Neuronal stem cell (in vitro differentiated cells): ENCODE results near the gene TADA2B.

Experiments
- DNase-seq: peaks from one replicate; pipeline ENCODE4 v3.0.0-alpha.2; 2013; ENCODE audit warnings: low spot score
- H2AFZ ChIP-seq: one replicate; pipeline ENCODE4 v1.6.1; 2013; ENCODE audit warnings: mild to moderate bottlenecking, low read length, inconsistent platforms
- H2AK5ac ChIP-seq: 2 replicates; pipeline ENCODE4 v1.6.1; 2013; ENCODE audit warnings: low read depth, mild to moderate bottlenecking, inconsistent platforms, low read length, moderate library complexity, mixed read lengths
- H2BK120ac ChIP-seq: 2 replicates; pipeline ENCODE4 v1.6.1; 2013; ENCODE audit warnings: low read depth, mild to moderate bottlenecking, inconsistent platforms, low read length, moderate library complexity, mixed read lengths
- H2BK12ac ChIP-seq: one replicate; pipeline ENCODE4 v1.6.1; 2013; ENCODE audit warnings: low read length, inconsistent platforms
- H2BK15ac ChIP-seq: 2 replicates; pipeline ENCODE4 v1.6.1; 2013; ENCODE audit warnings: mild to moderate bottlenecking, low read length, inconsistent platforms, mixed read lengths
- H2BK5ac ChIP-seq: one replicate; pipeline ENCODE4 v1.6.1; 2013; ENCODE audit warnings: inconsistent platforms, mild to moderate bottlenecking, low read length, moderate library complexity
- H3K14ac ChIP-seq: one replicate; pipeline ENCODE4 v1.6.1; 2013; ENCODE audit warnings: low read length, inconsistent platforms
- H3K18ac ChIP-seq: 2 replicates; pipeline ENCODE4 v1.6.1; 2013; ENCODE audit warnings: low read length, inconsistent platforms
- H3K23ac ChIP-seq: 2 replicates; pipeline ENCODE4 v1.6.1; 2013; ENCODE audit warnings: low read depth, mild to moderate bottlenecking, mixed read lengths, low read length, inconsistent platforms; ENCODE audit not compliant: poor library complexity
- H3K27ac ChIP-seq: replicated peaks from 3 replicates; pipeline ENCODE4 v1.5.1; 2013; ENCODE audit warnings: low read length, inconsistent platforms
- H3K27me3 ChIP-seq, 3 experiments: 2 replicates each; pipeline ENCODE4 v1.6.1; 2013; ENCODE audit warnings: low read length in 3 of 3, mild to moderate bottlenecking in 2 of 3, inconsistent platforms in 1 of 3, low read depth in 1 of 3, mixed read lengths in 1 of 3, moderate library complexity in 1 of 3; ENCODE audit not compliant: control insufficient read depth in 3 of 3, insufficient read depth in 3 of 3
- H3K36me3 ChIP-seq, 2 donors: replicated peaks in 1 of 2; 2 replicates each; pipeline ENCODE4 v1.6.1; 2013; ENCODE audit warnings: low read length in 2 of 2; ENCODE audit not compliant: control insufficient read depth in 2 of 2, insufficient read depth in 2 of 2
- H3K4ac ChIP-seq: 2 replicates; pipeline ENCODE4 v1.6.1; 2013; ENCODE audit warnings: inconsistent platforms, mild to moderate bottlenecking, low read length, moderate library complexity
- H3K4me1 ChIP-seq, 2 donors: 1 replicate in 1 of 2; 2 replicates in 1 of 2; pipeline ENCODE4 v1.6.1; 2013; ENCODE audit warnings: low read length in 2 of 2, low read depth in 1 of 2; ENCODE audit not compliant: control insufficient read depth in 2 of 2, insufficient read depth in 1 of 2
- H3K4me2 ChIP-seq: one replicate; pipeline ENCODE4 v1.6.1; 2013; ENCODE audit warnings: mild to moderate bottlenecking, low read length, inconsistent platforms; ENCODE audit not compliant: insufficient read depth, poor library complexity, severe bottlenecking
- H3K4me3 ChIP-seq, 2 donors: 2 replicates each; pipeline ENCODE4 v1.5.1; 2013; ENCODE audit warnings: low read length in 2 of 2, mild to moderate bottlenecking in 2 of 2, inconsistent platforms in 1 of 2, moderate library complexity in 1 of 2
- H3K79me1 ChIP-seq: one replicate; pipeline ENCODE4 v1.6.1; 2013; ENCODE audit warnings: low read depth, mild to moderate bottlenecking, inconsistent platforms, low read length, moderate library complexity
- H3K9ac ChIP-seq: one replicate; pipeline ENCODE4 v1.6.1; 2013; ENCODE audit warnings: mild to moderate bottlenecking, low read depth, low read length, inconsistent platforms; ENCODE audit not compliant: poor library complexity
- H3K9me3 ChIP-seq, 2 donors: replicated peaks in 1 of 2; 2 replicates each; pipeline versions ENCODE3 to v1.6.1; 2013; ENCODE audit warnings: low read length in 2 of 2, mild to moderate bottlenecking in 2 of 2, inconsistent platforms in 1 of 2, low read depth in 1 of 2, mixed read lengths in 1 of 2, moderate library complexity in 1 of 2; ENCODE audit not compliant: control insufficient read depth in 2 of 2, insufficient read depth in 1 of 2
- H4K8ac ChIP-seq: one replicate; pipeline ENCODE4 v1.6.1; 2013; ENCODE audit warnings: low read depth, mild to moderate bottlenecking, inconsistent platforms, low read length, moderate library complexity
- H4K91ac ChIP-seq: one replicate; pipeline ENCODE4 v1.6.1; 2013; ENCODE audit warnings: low read length, low read depth, mild to moderate bottlenecking, inconsistent platforms; ENCODE audit not compliant: poor library complexity
- WGBS, 2 donors: extraction: QIAGEN DNeasy Blood & Tissue Kit; methylation state at CpG; one replicate each; pipeline ENCODE4 v1.1.7; 2013; ENCODE audit warnings: missing lambda C conversion rate in 2 of 2, mixed read lengths in 1 of 2; ENCODE audit not compliant: insufficient read length in 2 of 2, insufficient replicate concordance in 1 of 2; ENCODE audit errors: extremely low coverage in 2 of 2; 5-methylcytosine and 5-hydroxymethylcytosine counted together

Gene TADA2B

GRCh38 chr4:7027284-7027683, 15.9 kb upstream of the TADA2B start:
- H3K4me3 ChIP-seq: peak overlapping the region in 1 of 2 donors; percentile 5
- DNase-seq: no peak
- H4K8ac ChIP-seq: no peak overlapping the region
- H3K27me3 ChIP-seq: no peaks in the 10 kb centered on the region
- H3K14ac ChIP-seq: peak overlapping the region; percentile 83
- 100% methylated on average over 2 to 5 of the region's 7 CpGs for WGBS, 2 donors
- no peak overlapping the region for H3K4ac ChIP-seq
- H2BK12ac ChIP-seq: no peak overlapping the region
- no peak overlapping the region for H2BK120ac ChIP-seq
- no peak overlapping the region for H3K9ac ChIP-seq
- H3K4me2 ChIP-seq: no peak overlapping the region
- H3K4me1 ChIP-seq: no peaks in the 10 kb centered on the region
- peak overlapping the region; percentile 71 for H3K23ac ChIP-seq
- no peak overlapping the region for H2BK15ac ChIP-seq
- peaks cover 48 to 95% of the 10 kb centered on the region in 2 donors for H3K36me3 ChIP-seq
- H2BK5ac ChIP-seq: no peak overlapping the region
- H3K18ac ChIP-seq: no peak overlapping the region
- H3K79me1 ChIP-seq: peaks cover 2% of the 10 kb centered on the region
- peaks cover 0 to 2% of the 10 kb centered on the region in 2 donors for H3K9me3 ChIP-seq
- no peak overlapping the region for H2AK5ac ChIP-seq
- H3K27ac ChIP-seq: no peak overlapping the region
- no peak overlapping the region for H4K91ac ChIP-seq
- H2AFZ ChIP-seq: no peak overlapping the region

DNA sequence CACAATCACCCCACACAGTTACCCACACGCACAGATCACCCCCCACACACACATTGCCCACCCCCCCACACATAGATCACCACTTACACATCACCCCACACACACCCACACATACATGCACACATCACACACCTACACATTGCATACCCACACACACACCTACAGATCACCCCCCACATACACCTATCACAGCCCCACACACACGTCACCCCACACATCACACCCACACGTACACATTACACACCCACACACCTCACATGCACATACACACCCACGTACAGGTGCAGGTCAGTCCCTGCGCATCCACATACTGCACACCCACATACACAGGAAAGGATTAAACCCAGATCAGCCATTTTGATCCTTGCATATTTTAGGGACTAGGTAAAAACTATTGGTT, 15.3 kb upstream of the TADA2B start:
- Histone ChIP-seq H2AK5ac (no peak overlapping the region), H3K36me3 (peaks cover 47 to 94% of the 10 kb centered on the region in 2 donors), H3K4me2 (no peak overlapping the region), H3K14ac (no peak overlapping the region), H3K9ac (no peak overlapping the region), H2AFZ (no peak overlapping the region), H3K79me1 (peaks cover 2% of the 10 kb centered on the region), H3K4me3 (peak overlapping the region in 1 of 2 donors; percentile 4), H2BK15ac (no peak overlapping the region), H3K27me3 (no peaks in the 10 kb centered on the region), H2BK5ac (no peak overlapping the region), H3K18ac (no peak overlapping the region), H3K27ac (no peak overlapping the region), H3K4me1 (no peaks in the 10 kb centered on the region), H4K8ac (no peak overlapping the region), H3K9me3 (peaks cover 0 to 2% of the 10 kb centered on the region in 2 donors), H2BK12ac (no peak overlapping the region), H3K4ac (no peak overlapping the region), H2BK120ac (no peak overlapping the region), H4K91ac (no peak overlapping the region), H3K23ac (peak overlapping the region; percentile 51)
- WGBS, 2 donors: 100% methylated on average over 2 of the region's 5 CpGs
- no peak for DNase-seq

DNA sequence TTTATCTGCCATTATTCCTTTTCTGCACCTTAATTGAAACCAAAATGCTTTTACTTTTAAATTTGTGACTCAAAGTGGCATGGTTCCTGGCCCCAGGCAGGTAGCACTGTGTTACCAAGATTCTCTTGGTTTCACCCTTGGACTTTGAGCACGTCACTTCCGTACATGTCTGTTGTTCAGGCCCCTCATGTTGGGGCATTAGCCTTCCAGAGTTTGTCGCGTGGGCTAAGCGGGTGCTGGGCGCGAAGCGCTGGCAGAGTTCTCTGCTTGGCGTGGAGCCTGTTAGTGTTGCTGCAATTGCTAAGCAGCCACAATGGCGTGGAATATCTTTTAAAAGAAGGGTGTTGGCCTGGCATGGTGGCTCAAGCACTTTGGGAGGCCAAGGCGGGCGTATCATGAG, 14.0 kb upstream of the TADA2B start:
- H2BK15ac ChIP-seq: no peak overlapping the region
- WGBS, 2 donors: no CpG with 5 or more reads among the region's 12 CpGs
- DNase-seq: no peak
- H4K91ac ChIP-seq: no peak overlapping the region
- no peak overlapping the region for H4K8ac ChIP-seq
- no peak overlapping the region for H3K27ac ChIP-seq
- H3K9me3 ChIP-seq: peaks cover 0 to 2% of the 10 kb centered on the region in 2 donors
- no peak overlapping the region for H3K18ac ChIP-seq
- H3K79me1 ChIP-seq: peaks cover 2% of the 10 kb centered on the region
- H3K4me1 ChIP-seq: peaks cover 0 to under 1% of the 10 kb centered on the region in 2 donors
- H3K27me3 ChIP-seq: no peaks in the 10 kb centered on the region
- H3K36me3 ChIP-seq: peaks cover 41 to 87% of the 10 kb centered on the region in 2 donors
- H3K4me2 ChIP-seq: no peak overlapping the region
- no peak overlapping the region for H3K4ac ChIP-seq
- no peak overlapping the region for H3K23ac ChIP-seq
- no peak overlapping the region for H2AFZ ChIP-seq
- no peak overlapping the region for H2AK5ac ChIP-seq
- no peak overlapping the region for H2BK5ac ChIP-seq
- H3K14ac ChIP-seq: no peak overlapping the region
- H2BK120ac ChIP-seq: no peak overlapping the region
- no peak overlapping the region for H2BK12ac ChIP-seq
- no peak overlapping the region for H3K4me3 ChIP-seq
- H3K9ac ChIP-seq: no peak overlapping the region

DNA sequence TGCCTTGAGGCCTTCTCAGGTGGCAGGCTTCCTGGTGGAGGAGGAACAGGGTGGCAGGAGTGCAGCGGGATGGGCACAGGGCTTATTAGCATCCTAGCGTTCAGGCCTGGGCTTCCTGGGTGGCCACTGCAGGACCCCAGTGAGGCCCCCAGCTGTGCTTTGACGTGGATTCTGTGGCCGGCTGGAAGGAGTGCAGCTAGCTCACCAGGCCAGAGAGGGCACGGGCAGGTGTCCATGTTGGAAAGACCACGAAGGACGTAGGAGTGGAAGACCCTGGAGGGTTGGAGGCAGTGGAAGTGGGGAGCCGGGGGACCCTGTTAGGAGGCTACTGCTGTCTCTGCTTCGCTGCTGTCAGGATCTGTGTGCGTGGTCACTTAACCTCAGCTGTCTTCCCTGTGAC, 13.3 kb upstream of the TADA2B start:
- Histone ChIP-seq H3K79me1 (peaks cover 2% of the 10 kb centered on the region), H2BK15ac (no peak overlapping the region), H2BK12ac (no peak overlapping the region), H3K4me2 (no peak overlapping the region), H2AK5ac (no peak overlapping the region), H3K14ac (no peak overlapping the region), H3K4ac (no peak overlapping the region), H2BK5ac (no peak overlapping the region), H3K27ac (no peak overlapping the region), H3K23ac (no peak overlapping the region), H3K9ac (no peak overlapping the region), H3K36me3 (peaks cover 37 to 80% of the 10 kb centered on the region in 2 donors), H3K4me3 (no peak overlapping the region), H3K27me3 (no peaks in the 10 kb centered on the region), H3K18ac (no peak overlapping the region), H2AFZ (no peak overlapping the region), H3K4me1 (peaks cover 0 to 7% of the 10 kb centered on the region in 2 donors), H3K9me3 (peaks cover 0 to 2% of the 10 kb centered on the region in 2 donors), H4K8ac (no peak overlapping the region), H2BK120ac (no peak overlapping the region), H4K91ac (no peak overlapping the region)
- DNase-seq: no peak
- WGBS, 2 donors: no CpG with 5 or more reads among the region's 10 CpGs
